CD4-positive, CD25-positive, alpha-beta regulatory T cell (primary cell): ENCODE data around the gene POFUT2. TPM values are rescaled to one million over a fixed set of nuclear protein-coding genes. Genes with fewer than 3 reads are reported as not detected.

Experiments used
- ATAC-seq, 2 donors: fragments of 150-1000 bp; cut with Tn5 transposase; one replicate each; pipeline ENCODE4 v1.10.0; 2021; ENCODE audit warnings: low read depth in 2 of 2, moderate number of reproducible peaks in 2 of 2, moderate library complexity in 1 of 2
- DNase-seq, 3 donors: peaks; one replicate each; pipeline versions ENCODE4 v3.0.0 to v3.0.0-alpha.2; 2012 to 2022; ENCODE audit warnings: mixed read lengths in 1 of 3
- H3K27ac ChIP-seq: one replicate; pipeline ENCODE4 v1.7.0; 2013; ENCODE audit warnings: mild to moderate bottlenecking, low read length; ENCODE audit not compliant: insufficient read depth, poor library complexity, severe bottlenecking
- H3K27me3 ChIP-seq: one replicate; pipeline ENCODE4 v1.7.0; 2013; ENCODE audit warnings: low read length; ENCODE audit not compliant: control insufficient read depth, insufficient read depth
- H3K36me3 ChIP-seq: one replicate; pipeline ENCODE4 v1.7.0; 2013; ENCODE audit warnings: mild to moderate bottlenecking, low read length, moderate library complexity; ENCODE audit not compliant: control insufficient read depth, insufficient read depth
- H3K4me1 ChIP-seq: 2 replicates; pipeline ENCODE4 v1.7.0; 2013; ENCODE audit warnings: mild to moderate bottlenecking, low read length; ENCODE audit not compliant: insufficient read depth, control insufficient read depth, poor library complexity, severe bottlenecking
- H3K4me3 ChIP-seq: one replicate; pipeline ENCODE4 v1.7.0; 2013; ENCODE audit warnings: low read depth, mild to moderate bottlenecking, low read length, moderate library complexity
- H3K9me3 ChIP-seq, 2 experiments: 1 replicate in 1 of 2; 2 replicates in 1 of 2; pipeline ENCODE4 v1.7.0; 2013; ENCODE audit warnings: low read length in 2 of 2, mild to moderate bottlenecking in 1 of 2, moderate library complexity in 1 of 2; ENCODE audit not compliant: control insufficient read depth in 2 of 2
- H3K27ac Mint-ChIP-seq, 3 donors: one replicate each; pipeline ENCODE4 v1.8.0; 2020 to 2022; ENCODE audit warnings: mild to moderate bottlenecking in 3 of 3, mixed read lengths in 3 of 3, moderate library complexity in 2 of 3
- H3K27me3 Mint-ChIP-seq: one replicate; pipeline ENCODE4 v1.8.0; 2022; ENCODE audit warnings: mild to moderate bottlenecking, mixed read lengths
- H3K36me3 Mint-ChIP-seq: one replicate; pipeline ENCODE4 v1.8.0; 2020; ENCODE audit warnings: mixed read lengths
- H3K4me1 Mint-ChIP-seq, 4 donors: one replicate each; pipeline ENCODE4 v1.8.0; 2020 to 2022; ENCODE audit warnings: mixed read lengths in 4 of 4, mild to moderate bottlenecking in 1 of 4
- H3K4me3 Mint-ChIP-seq, 4 donors: one replicate each; pipeline ENCODE4 v1.8.0; 2020 to 2022; ENCODE audit warnings: mild to moderate bottlenecking in 4 of 4, mixed read lengths in 4 of 4, moderate library complexity in 3 of 4
- H3K9me3 Mint-ChIP-seq, 7 donors: one replicate each; pipeline ENCODE4 v1.8.0; 2020 to 2022; ENCODE audit warnings: mixed read lengths in 7 of 7, mild to moderate bottlenecking in 3 of 7, moderate library complexity in 2 of 7
- polyA plus RNA-seq, 4 donors: library from polyadenylated mRNA; unstranded; fragments of 300-500 nt; fragmentation: Illumina TruSeq; gene quantifications; one replicate each; pipeline ENCODE4 v1.2.3, GENCODE V29; 2021
- total RNA-seq: library from RNA; stranded (reverse); gene quantifications from one replicate; pipeline ENCODE4 v1.2.3, GENCODE V29; 2022

POFUT2 gene
- total and polyA plus RNA-seq, 5 donors from 2014 or later, result 2.6 to 55.6 (median 3.3) TPM

- H3K4me3 ChIP-seq, result no peak overlapping the region
- peaks cover 0 to 2% (median 0%) of the 10 kb centered on the region in 7 donors for H3K9me3 Mint-ChIP-seq
- H3K27ac Mint-ChIP-seq, result peak overlapping the region in 1 of 3 donors; percentile 31
- H3K9me3 ChIP-seq, result no peaks in the 10 kb centered on the region
- ATAC-seq, result no peak
- no peak overlapping the region for H3K27ac ChIP-seq
- DNase-seq, result no peak
- no peaks in the 10 kb centered on the region for H3K4me1 ChIP-seq
- no peak overlapping the region for H3K4me3 Mint-ChIP-seq
- no peaks in the 10 kb centered on the region for H3K36me3 Mint-ChIP-seq
- H3K36me3 ChIP-seq, result no peaks in the 10 kb centered on the region
- H3K4me1 Mint-ChIP-seq, result no peaks in the 10 kb centered on the region
- no peaks in the 10 kb centered on the region for H3K27me3 Mint-ChIP-seq
- no peaks in the 10 kb centered on the region for H3K27me3 ChIP-seq
Observed at GRCh38 chr21:45333583-45334121, 46.0 kb upstream of the POFUT2 start.

DNA sequence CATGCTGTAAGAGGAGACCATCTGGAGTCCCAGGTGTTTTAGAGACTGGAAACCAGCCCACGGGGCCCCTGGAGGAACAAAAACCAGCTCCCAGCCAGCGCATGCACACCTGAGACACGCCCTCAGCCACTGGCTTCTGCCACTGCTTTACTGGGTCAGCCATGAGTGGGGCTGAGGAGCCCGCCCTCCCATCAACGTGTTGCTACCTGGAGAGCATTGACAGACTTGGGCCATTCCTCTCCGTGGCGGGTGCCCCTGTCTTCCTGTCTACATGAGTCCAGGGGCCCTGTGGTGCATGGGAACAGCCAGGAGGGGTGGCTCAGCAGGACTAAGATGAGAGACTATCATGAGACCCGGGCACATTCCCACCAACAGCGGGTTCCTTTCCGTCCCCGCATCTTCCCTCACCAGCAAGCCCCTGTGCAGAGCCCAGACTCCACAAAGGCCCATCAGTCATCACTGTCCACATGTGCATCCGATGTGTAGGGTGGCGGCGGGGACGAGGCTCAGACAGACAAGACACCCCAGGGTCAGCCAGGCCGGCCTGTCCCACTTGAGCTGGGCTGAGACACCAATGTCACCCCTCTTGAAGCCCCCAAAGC is 45.4 kb upstream of the POFUT2 start:
- H3K4me3 ChIP-seq, result no peak overlapping the region
- DNase-seq (no peak), ATAC-seq (no peak)
- Mint-ChIP-seq H3K27ac (peak overlapping the region in 1 of 3 donors; percentile 6), H3K4me3 (no peak overlapping the region), H3K9me3 (peaks cover 0 to 2% (median 0%) of the 10 kb centered on the region in 7 donors), H3K27me3 (no peaks in the 10 kb centered on the region), H3K36me3 (no peaks in the 10 kb centered on the region), H3K4me1 (no peaks in the 10 kb centered on the region)
- no peaks in the 10 kb centered on the region for H3K27me3 ChIP-seq
- no peaks in the 10 kb centered on the region for H3K4me1 ChIP-seq
- H3K9me3 ChIP-seq, result no peaks in the 10 kb centered on the region
- no peaks in the 10 kb centered on the region for H3K36me3 ChIP-seq
- no peak overlapping the region for H3K27ac ChIP-seq

- peak overlapping the region in 1 of 3 donors; percentile 6 for H3K27ac Mint-ChIP-seq
- Histone ChIP-seq H3K27me3 (no peaks in the 10 kb centered on the region), H3K36me3 (no peaks in the 10 kb centered on the region), H3K9me3 (no peaks in the 10 kb centered on the region), H3K4me1 (no peaks in the 10 kb centered on the region), H3K4me3 (no peak overlapping the region), H3K27ac (no peak overlapping the region)
- no peaks in the 10 kb centered on the region for H3K36me3 Mint-ChIP-seq
- DNase-seq (no peak), ATAC-seq (no peak)
- no peaks in the 10 kb centered on the region for H3K27me3 Mint-ChIP-seq
- peaks cover 0 to 2% (median 0%) of the 10 kb centered on the region in 7 donors for H3K9me3 Mint-ChIP-seq
- H3K4me3 Mint-ChIP-seq, result no peak overlapping the region
- H3K4me1 Mint-ChIP-seq, result no peaks in the 10 kb centered on the region
Observed at GRCh38 chr21:45332415-45332814, 44.7 kb upstream of the POFUT2 start.

- H3K4me1 Mint-ChIP-seq, result peaks cover 0 to 4% (median 0%) of the 10 kb centered on the region in 4 donors
- H3K9me3 Mint-ChIP-seq, result peaks cover 0 to 2% (median 0%) of the 10 kb centered on the region in 7 donors
- H3K4me3 Mint-ChIP-seq, result no peak overlapping the region
- Histone ChIP-seq H3K9me3 (no peaks in the 10 kb centered on the region), H3K27me3 (no peaks in the 10 kb centered on the region), H3K27ac (no peak overlapping the region), H3K4me1 (no peaks in the 10 kb centered on the region), H3K36me3 (no peaks in the 10 kb centered on the region), H3K4me3 (no peak overlapping the region)
- H3K27ac Mint-ChIP-seq, result no peak overlapping the region
- H3K36me3 Mint-ChIP-seq, result no peaks in the 10 kb centered on the region
- no peaks in the 10 kb centered on the region for H3K27me3 Mint-ChIP-seq
- ATAC-seq, result no peak
- DNase-seq, result no peak
Observed at GRCh38 chr21:45331531-45332147, 43.9 kb upstream of the POFUT2 start.

DNA sequence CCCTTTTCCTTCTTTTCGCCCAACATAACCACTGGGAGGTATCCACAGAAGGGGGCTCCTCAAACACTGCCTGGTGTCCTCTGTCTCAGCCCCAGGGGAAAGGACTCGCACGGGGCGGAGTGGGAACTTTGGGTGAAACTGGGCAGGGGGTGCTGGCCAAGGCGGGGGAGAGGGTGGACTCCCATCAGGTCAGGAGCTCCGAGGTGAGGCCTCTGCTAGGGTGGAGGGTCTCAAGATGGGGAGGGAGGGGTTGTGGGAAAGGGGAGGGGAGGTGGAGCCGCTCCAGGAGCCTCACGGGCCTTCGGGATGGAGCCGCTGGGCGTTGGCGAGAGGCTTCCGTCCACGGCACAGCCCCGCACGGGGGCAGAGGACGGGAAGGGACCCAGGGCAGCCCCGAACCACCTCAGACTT is 43.2 kb upstream of the POFUT2 start:
- Mint-ChIP-seq H3K27ac (no peak overlapping the region), H3K4me1 (peaks cover 0 to 5% (median 0%) of the 10 kb centered on the region in 4 donors), H3K4me3 (no peak overlapping the region), H3K9me3 (peaks cover 0 to 2% (median 0%) of the 10 kb centered on the region in 7 donors), H3K36me3 (no peaks in the 10 kb centered on the region), H3K27me3 (no peaks in the 10 kb centered on the region)
- Histone ChIP-seq H3K36me3 (no peaks in the 10 kb centered on the region), H3K4me1 (no peaks in the 10 kb centered on the region), H3K9me3 (no peaks in the 10 kb centered on the region), H3K4me3 (no peak overlapping the region), H3K27ac (no peak overlapping the region), H3K27me3 (no peaks in the 10 kb centered on the region)
- no peak for ATAC-seq
- DNase-seq, result no peak

DNA sequence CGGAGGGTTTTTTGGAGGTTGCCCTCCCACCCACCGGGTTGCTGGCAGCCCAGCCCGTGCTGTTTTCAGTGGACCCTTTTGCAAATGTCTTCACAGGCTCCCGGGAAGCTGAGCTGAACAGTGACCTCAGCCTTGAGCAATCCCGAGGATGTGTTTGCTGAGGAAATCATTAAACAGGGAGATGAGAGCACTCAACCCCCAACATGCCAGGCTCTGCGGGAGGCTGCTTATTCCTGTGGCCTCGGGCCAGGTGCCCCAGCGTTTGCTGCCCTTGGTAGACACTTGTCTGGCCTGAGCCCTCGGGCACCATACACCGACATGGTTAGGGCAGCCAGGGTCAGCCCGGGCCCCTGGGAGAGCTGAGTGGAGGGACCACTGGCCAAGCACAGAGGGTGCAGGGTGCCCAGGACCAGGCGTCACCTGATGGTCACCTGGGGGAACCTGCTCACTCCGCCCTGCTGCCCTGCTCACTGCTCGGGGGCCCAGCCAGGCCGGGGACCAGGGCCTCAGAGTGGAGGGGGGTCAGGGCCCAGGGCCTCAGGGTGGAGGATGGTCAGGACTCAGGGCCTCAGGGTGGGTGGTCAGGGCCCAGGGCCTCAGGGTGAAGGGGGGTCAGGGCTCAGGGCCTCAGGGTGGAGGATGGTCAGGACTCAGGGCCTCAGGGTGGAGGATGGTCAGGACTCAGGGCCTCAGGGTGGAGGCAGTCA is 42.5 kb upstream of the POFUT2 start:
- no peaks in the 10 kb centered on the region for H3K36me3 ChIP-seq
- Mint-ChIP-seq H3K4me3 (no peak overlapping the region), H3K4me1 (peaks cover 0 to 5% (median 0%) of the 10 kb centered on the region in 4 donors), H3K27ac (no peak overlapping the region), H3K27me3 (no peaks in the 10 kb centered on the region), H3K36me3 (no peaks in the 10 kb centered on the region), H3K9me3 (peaks cover 0 to 2% (median 0%) of the 10 kb centered on the region in 7 donors)
- no peak overlapping the region for H3K4me3 ChIP-seq
- H3K9me3 ChIP-seq, result no peaks in the 10 kb centered on the region
- DNase-seq (no peak), ATAC-seq (no peak)
- H3K4me1 ChIP-seq, result no peaks in the 10 kb centered on the region
- H3K27me3 ChIP-seq, result no peaks in the 10 kb centered on the region
- H3K27ac ChIP-seq, result no peak overlapping the region

DNA sequence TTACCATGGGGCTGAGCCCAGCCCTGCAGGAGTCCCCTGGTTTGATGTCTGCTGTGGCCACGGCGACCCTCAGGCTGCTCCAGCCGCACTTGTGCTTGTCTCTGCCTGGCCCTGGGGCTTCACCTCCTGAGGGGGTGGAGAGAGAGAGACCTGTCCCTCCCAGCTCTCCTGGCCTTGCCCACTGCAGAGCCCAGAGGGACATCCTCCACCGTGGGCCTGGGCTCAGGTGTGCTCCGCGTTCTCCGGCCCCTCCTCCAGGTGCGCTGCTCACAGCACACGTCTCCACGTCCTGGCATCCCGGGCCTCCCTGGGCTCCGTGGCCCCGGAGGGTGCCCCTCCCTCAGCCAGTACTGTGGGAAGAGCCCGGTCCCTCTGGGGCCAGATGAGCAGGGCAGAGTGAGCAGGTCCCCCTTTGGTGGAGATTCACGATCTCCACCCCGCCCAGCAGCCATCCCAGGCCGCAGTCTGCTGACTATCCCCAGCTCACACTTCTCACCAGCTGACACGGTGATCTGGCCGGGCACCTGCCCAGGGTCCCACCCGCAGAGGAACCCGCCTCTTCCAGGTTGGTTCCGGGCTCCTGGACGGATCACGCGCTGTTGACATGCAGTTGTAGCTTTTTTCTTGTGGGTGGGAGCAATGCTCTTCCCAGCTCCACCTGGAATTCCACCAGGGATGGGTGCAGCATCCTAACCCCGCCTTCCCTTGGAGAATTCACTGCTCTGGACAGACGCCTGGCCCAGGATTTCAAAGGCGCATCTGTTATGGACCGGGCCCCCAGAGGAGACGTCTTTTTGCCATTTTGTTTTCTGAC is 41.8 kb upstream of the POFUT2 start:
- H3K36me3 Mint-ChIP-seq, result no peaks in the 10 kb centered on the region
- no peak overlapping the region for H3K4me3 Mint-ChIP-seq
- ATAC-seq (no peak), DNase-seq (no peak)
- no peaks in the 10 kb centered on the region for H3K36me3 ChIP-seq
- H3K9me3 Mint-ChIP-seq, result no peaks in the 10 kb centered on the region
- no peak overlapping the region for H3K4me3 ChIP-seq
- H3K9me3 ChIP-seq, result no peaks in the 10 kb centered on the region
- H3K4me1 Mint-ChIP-seq, result peaks cover 0 to 5% (median 0%) of the 10 kb centered on the region in 4 donors
- no peak overlapping the region for H3K27ac Mint-ChIP-seq
- H3K4me1 ChIP-seq, result no peaks in the 10 kb centered on the region
- no peaks in the 10 kb centered on the region for H3K27me3 Mint-ChIP-seq
- no peak overlapping the region for H3K27ac ChIP-seq
- H3K27me3 ChIP-seq, result no peaks in the 10 kb centered on the region
